HEK293 (cell line): ENCODE results near the gene IDE.

ENCODE experiments used
- CTCF ChIA-PET: fragments of 350-600 bp; formaldehyde crosslinking; extraction: SDS; loops from one replicate; lab custom pipeline; 2021; ENCODE audit warnings: antibody characterized with exemption; lab: Yijun Ruan, JAX
- POLR2A ChIA-PET: fragments of 300-600 bp; formaldehyde crosslinking; extraction: SDS; loops from one replicate; lab custom pipeline; 2020; ENCODE audit warnings: antibody characterized with exemption, inconsistent platforms; lab: Yijun Ruan, JAX
- H3K27ac ChIP-seq: fragments of 200-500 bp; sonication (Bioruptor generic); 2 replicates; pipeline ENCODE4 v1.5.1; 2014; ENCODE audit warnings: low read depth, low read length, control low read depth, inconsistent platforms; ENCODE audit errors: extremely low read depth
- H3K36me3 ChIP-seq, 2 experiments: fragments of 200-500 bp in 1 of 2; sonication (Bioruptor generic) in 1 of 2; 1 replicate in 1 of 2; 2 replicates in 1 of 2; pipeline ENCODE4 v1.5.1; 2014 to 2017; ENCODE audit warnings: inconsistent platforms in 2 of 2, low read length in 2 of 2; ENCODE audit not compliant: control insufficient read depth in 2 of 2, insufficient read depth in 1 of 2
- H3K4me1 ChIP-seq: fragments of 200-500 bp; sonication (Bioruptor generic); 2 replicates; pipeline ENCODE4 v1.5.1; 2014; ENCODE audit warnings: mild to moderate bottlenecking, low read length, inconsistent platforms; ENCODE audit not compliant: control insufficient read depth, insufficient read depth
- H3K4me3 ChIP-seq: 2 replicates; pipeline ENCODE4 v1.5.1; 2011; ENCODE audit warnings: low read depth, mild to moderate bottlenecking, control low read depth, low read length, moderate library complexity
- H3K9me3 ChIP-seq: fragments of 200-500 bp; sonication (Bioruptor generic); 2 replicates; pipeline ENCODE4 v1.5.1; 2014; ENCODE audit warnings: low read depth, low read length, inconsistent platforms; ENCODE audit not compliant: control insufficient read depth, insufficient read depth
- BCL11B ChIP-seq: fragments of 450-650 bp; formaldehyde crosslinking; IDR thresholded peaks from 2 replicates; pipeline ENCODE4 v1.5.1; 2016; ENCODE audit warnings: low read depth, missing biosample characterization, missing genetic modification characterization
- CTCF ChIP-seq: fragments of 450-650 bp; formaldehyde crosslinking; IDR thresholded peaks from 2 replicates; pipeline ENCODE4 v1.5.1; 2016; ENCODE audit warnings: missing biosample characterization, missing genetic modification characterization
- HOXD13 ChIP-seq: sonication (generic); formaldehyde crosslinking; IDR thresholded peaks from 2 replicates; pipeline ENCODE4 v1.8.0; 2022; ENCODE audit warnings: missing genetic modification reagents, borderline replicate concordance
- IKZF3 ChIP-seq: fragments of 450-650 bp; IDR thresholded peaks from 2 replicates; pipeline ENCODE4 v1.5.0; 2018; ENCODE audit warnings: missing biosample characterization, mild to moderate bottlenecking, missing genetic modification characterization, moderate library complexity
- PRDM6 ChIP-seq: fragments of 450-650 bp; formaldehyde crosslinking; IDR thresholded peaks from 2 replicates; pipeline ENCODE4 v1.5.1; 2017; ENCODE audit warnings: missing biosample characterization, missing genetic modification characterization
- TCF7L2 ChIP-seq: IDR thresholded peaks from 2 replicates; pipeline ENCODE4 v1.6.1; 2011; ENCODE audit warnings: low read depth, mild to moderate bottlenecking, inconsistent platforms, low read length, moderate library complexity, borderline replicate concordance
- TRIM28 ChIP-seq: IDR thresholded peaks from 2 replicates; pipeline ENCODE4 v1.6.1; 2011; ENCODE audit warnings: low read length, control low read depth, borderline replicate concordance
- ZFHX2 ChIP-seq: fragments of 450-650 bp; formaldehyde crosslinking; conservative IDR thresholded peaks from 2 replicates; pipeline ENCODE4 v1.5.1; 2016; ENCODE audit warnings: missing biosample characterization, missing genetic modification characterization
- ZFP69B ChIP-seq: fragments of 450-650 bp; formaldehyde crosslinking; IDR thresholded peaks from 2 replicates; pipeline ENCODE4 v1.5.1; 2016; ENCODE audit warnings: missing biosample characterization, missing genetic modification characterization
- ZNF184 ChIP-seq: fragments of 450-650 bp; IDR thresholded peaks from 2 replicates; pipeline ENCODE4 v1.5.1; 2018; ENCODE audit warnings: missing biosample characterization, mild to moderate bottlenecking, missing genetic modification characterization
- ZNF2 ChIP-seq: fragments of 450-650 bp; formaldehyde crosslinking; IDR thresholded peaks from 2 replicates; pipeline ENCODE4 v1.5.1; 2016; ENCODE audit warnings: missing biosample characterization, missing genetic modification characterization
- ZNF239 ChIP-seq: fragments of 450-650 bp; formaldehyde crosslinking; IDR thresholded peaks from 2 replicates; pipeline ENCODE4 v1.5.1; 2016; ENCODE audit warnings: missing biosample characterization, missing genetic modification characterization
- ZNF248 ChIP-seq: fragments of 450-650 bp; formaldehyde crosslinking; IDR thresholded peaks from 2 replicates; pipeline ENCODE4 v1.5.1; 2017; ENCODE audit warnings: missing biosample characterization, missing genetic modification characterization
- ZNF266 ChIP-seq: fragments of 450-650 bp; formaldehyde crosslinking; IDR thresholded peaks from 2 replicates; pipeline ENCODE4 v1.5.1; 2016; ENCODE audit warnings: missing biosample characterization, missing genetic modification characterization, low read depth
- ZNF473 ChIP-seq: fragments of 450-650 bp; formaldehyde crosslinking; IDR thresholded peaks from 2 replicates; pipeline ENCODE4 v1.5.1; 2017; ENCODE audit warnings: missing biosample characterization, missing genetic modification characterization
- ZNF518A ChIP-seq: fragments of 450-650 bp; formaldehyde crosslinking; conservative IDR thresholded peaks from 2 replicates; pipeline ENCODE4 v1.5.1; 2016; ENCODE audit warnings: low read depth, missing biosample characterization, missing genetic modification characterization
- ZNF521 ChIP-seq: fragments of 450-650 bp; formaldehyde crosslinking; IDR thresholded peaks from 2 replicates; pipeline ENCODE4 v1.5.1; 2017; ENCODE audit warnings: missing biosample characterization, mild to moderate bottlenecking, missing genetic modification characterization
- ZNF600 ChIP-seq: fragments of 450-650 bp; formaldehyde crosslinking; IDR thresholded peaks from 2 replicates; pipeline ENCODE4 v1.5.1; 2016; ENCODE audit warnings: missing biosample characterization, missing genetic modification characterization
- ZNF629 ChIP-seq: fragments of 450-650 bp; formaldehyde crosslinking; IDR thresholded peaks from 2 replicates; pipeline ENCODE4 v1.5.1; 2017; ENCODE audit warnings: missing biosample characterization, missing genetic modification characterization
- ZNF660 ChIP-seq: fragments of 450-650 bp; IDR thresholded peaks from 2 replicates; pipeline ENCODE4 v1.5.1; 2018; ENCODE audit warnings: missing biosample characterization, mild to moderate bottlenecking, missing genetic modification characterization
- ZNF664 ChIP-seq: fragments of 450-650 bp; formaldehyde crosslinking; IDR thresholded peaks from 2 replicates; pipeline ENCODE4 v1.5.1; 2016; ENCODE audit warnings: missing biosample characterization, missing genetic modification characterization
- ZNF692 ChIP-seq: fragments of 450-650 bp; formaldehyde crosslinking; IDR thresholded peaks from 2 replicates; pipeline ENCODE4 v1.5.1; 2016; ENCODE audit warnings: missing biosample characterization, missing genetic modification characterization
- ZNF704 ChIP-seq: fragments of 450-650 bp; formaldehyde crosslinking; IDR thresholded peaks from 2 replicates; pipeline ENCODE4 v1.5.1; 2016; ENCODE audit warnings: missing biosample characterization, missing genetic modification characterization
- ZSCAN18 ChIP-seq: fragments of 450-650 bp; formaldehyde crosslinking; IDR thresholded peaks from 2 replicates; pipeline ENCODE4 v1.5.1; 2016; ENCODE audit warnings: missing biosample characterization, missing genetic modification characterization
- ZSCAN30 ChIP-seq: fragments of 450-650 bp; IDR thresholded peaks from 2 replicates; pipeline ENCODE4 v1.5.1; 2018; ENCODE audit warnings: missing biosample characterization, mild to moderate bottlenecking, missing genetic modification characterization, moderate library complexity

The IDE gene

GRCh38 chr10:92567952-92568600, 5.8 kb downstream of the IDE start:
- no peak overlapping the region for H3K4me3 ChIP-seq
- CTCF ChIA-PET: interaction anchor here (0.6 to 1.1 kb wide), 3 partner anchors 21 to 212 kb away, joined by 3 to 5 read pairs (median 5); no protein-coding TSS in a partner anchor
- peaks cover 5 to 10% of the 10 kb centered on the region in 2 experiments; a peak in 2 of 3 replicates for H3K36me3 ChIP-seq
- H3K27ac ChIP-seq: no peak overlapping the region
- H3K9me3 ChIP-seq: no peaks in the 10 kb centered on the region
- POLR2A ChIA-PET: no interaction called here
- TF ChIP-seq ZNF660 (tag by site-specific recombination): 0 out of 2 replicates have a peak, but pooled peaks have one; percentile 30
- no peak for TF ChIP-seq ZNF692
- 0 out of 2 replicates have a peak, but pooled peaks have one; percentile 37 for TF ChIP-seq TRIM28
- peak; percentile 53; the same call in 1 of the 2 replicates for TF ChIP-seq ZNF664
- peak; percentile 24; the same call in 1 of the 2 replicates for TF ChIP-seq ZNF629 (tag by site-specific recombination)
- TF ChIP-seq ZFHX2 (tag by site-specific recombination): no peak
- TF ChIP-seq HOXD13: no peak
- no peak for TF ChIP-seq ZNF521
- peak; percentile 47; the same call in 1 of the 2 replicates for TF ChIP-seq ZNF184
- 0 out of 2 replicates have a peak, but pooled peaks have one; percentile 25 for TF ChIP-seq IKZF3
- TF ChIP-seq ZFP69B: no peak
- no peak for TF ChIP-seq ZNF248 (tag by site-specific recombination)
- no peak for TF ChIP-seq ZSCAN18
- no peak for TF ChIP-seq ZNF266 (tag by site-specific recombination)
- TF ChIP-seq TCF7L2: no peak
- TF ChIP-seq ZNF473: no peak
- no peak for TF ChIP-seq ZNF518A (tag by site-specific recombination)
- peak; percentile 34; the same call in 1 of the 2 replicates for TF ChIP-seq ZNF600 (tag by site-specific recombination)
- no peak for TF ChIP-seq ZNF2
- TF ChIP-seq PRDM6: peak; percentile 71
- no peak for TF ChIP-seq ZSCAN30 (tag by site-specific recombination)
- TF ChIP-seq BCL11B (tag by site-specific recombination): no peak
- TF ChIP-seq CTCF (tag by site-specific recombination): no peak
- no peak for TF ChIP-seq ZNF239 (tag by site-specific recombination)
- no peak for TF ChIP-seq ZNF704 (tag by site-specific recombination)
- peaks cover 15% of the 10 kb centered on the region for H3K4me1 ChIP-seq
